HepG2 (cell line): ENCODE data around the gene SEC24D. TPM values are rescaled to one million over a fixed set of nuclear protein-coding genes. Genes with fewer than 3 reads are reported as not detected.

ENCODE experiments used
- ARNTL ChIP-seq: sonication (generic); formaldehyde crosslinking; IDR thresholded peaks from 2 replicates; pipeline ENCODE4 v1.4.0; 2020; ENCODE audit warnings: mild to moderate bottlenecking, missing genetic modification reagents
- ATF1 ChIP-seq: IDR thresholded peaks from 2 replicates; pipeline ENCODE4 v1.6.1; 2016; ENCODE audit warnings: mild to moderate bottlenecking, control low read depth
- ATF7-NPFF ChIP-seq: sonication (generic); formaldehyde crosslinking; IDR thresholded peaks from 2 replicates; pipeline ENCODE4 v1.8.1; 2023; ENCODE audit warnings: mild to moderate bottlenecking, low read depth, missing genetic modification reagents, moderate library complexity
- E2F1 ChIP-seq: sonication (generic); formaldehyde crosslinking; IDR thresholded peaks from 2 replicates; pipeline ENCODE4 v1.5.0; 2020; ENCODE audit warnings: missing genetic modification reagents
- GABPA ChIP-seq, 2 experiments: IDR thresholded peaks; 2 replicates each; pipeline ENCODE4 v1.6.1; 2011 to 2016; ENCODE audit warnings: low read depth in 2 of 2, low read length in 1 of 2, missing biosample characterization in 1 of 2, missing genetic modification characterization in 1 of 2
- GATAD1 ChIP-seq: IDR thresholded peaks from 2 replicates; pipeline ENCODE4 v1.6.1; 2016; ENCODE audit warnings: missing genetic modification reagents, missing compliant biosample characterization
- GTF3A ChIP-seq: sonication (generic); formaldehyde crosslinking; conservative IDR thresholded peaks from 2 replicates; pipeline ENCODE4 v1.4.0; 2020; ENCODE audit warnings: mild to moderate bottlenecking, missing genetic modification reagents
- KDM6A ChIP-seq: IDR thresholded peaks from 2 replicates; pipeline ENCODE4 v1.6.1; 2016; ENCODE audit warnings: low read depth
- MAZ ChIP-seq, 2 experiments: sonication (generic) in 1 of 2; formaldehyde crosslinking in 1 of 2; IDR thresholded peaks; 2 replicates each; pipeline versions ENCODE4 v1.5.0 to v1.6.1; 2012 to 2020; ENCODE audit warnings: low read depth in 2 of 2, mild to moderate bottlenecking in 2 of 2, borderline replicate concordance in 1 of 2, improper control_type of control experiment in 1 of 2, low read length in 1 of 2, missing genetic modification reagents in 1 of 2, moderate library complexity in 1 of 2
- PRDM4 ChIP-seq: sonication (generic); formaldehyde crosslinking; IDR thresholded peaks from 2 replicates; pipeline ENCODE4 v1.9.0; 2021; ENCODE audit warnings: missing genetic modification reagents, borderline replicate concordance
- RFXAP ChIP-seq: sonication (generic); formaldehyde crosslinking; IDR thresholded peaks from 2 replicates; pipeline ENCODE4 v1.4.0; 2020; ENCODE audit warnings: missing genetic modification reagents, borderline replicate concordance
- SP4 ChIP-seq: sonication (generic); formaldehyde crosslinking; IDR thresholded peaks from 2 replicates; pipeline ENCODE4 v1.8.1; 2023; ENCODE audit warnings: mild to moderate bottlenecking, missing genetic modification reagents
- ZNF124 ChIP-seq: sonication (generic); formaldehyde crosslinking; IDR thresholded peaks from 2 replicates; pipeline ENCODE4 v1.4.0; 2020; ENCODE audit warnings: missing genetic modification reagents
- ZNF317 ChIP-seq: sonication (generic); formaldehyde crosslinking; IDR thresholded peaks from 2 replicates; pipeline ENCODE4 v1.5.0; 2020; ENCODE audit warnings: mild to moderate bottlenecking, missing genetic modification reagents
- ZNF331 ChIP-seq: sonication (generic); formaldehyde crosslinking; IDR thresholded peaks from 2 replicates; pipeline ENCODE4 v1.4.0; 2020; ENCODE audit warnings: missing genetic modification reagents
- ZNF350 ChIP-seq: sonication (generic); formaldehyde crosslinking; IDR thresholded peaks from 2 replicates; pipeline ENCODE4 v1.4.0; 2020; ENCODE audit warnings: mild to moderate bottlenecking, low read depth, missing genetic modification reagents, borderline replicate concordance
- ZNF687 ChIP-seq: sonication (generic); formaldehyde crosslinking; IDR thresholded peaks from 2 replicates; pipeline ENCODE4 v1.5.1; 2020; ENCODE audit warnings: mild to moderate bottlenecking, missing genetic modification reagents, moderate library complexity
- ZNF747 ChIP-seq: sonication (generic); formaldehyde crosslinking; IDR thresholded peaks from 2 replicates; pipeline ENCODE4 v1.8.1; 2023; ENCODE audit warnings: missing genetic modification reagents, mild to moderate bottlenecking, borderline replicate concordance
- ZSCAN5A ChIP-seq: sonication (generic); formaldehyde crosslinking; IDR thresholded peaks from 2 replicates; pipeline ENCODE4 v1.8.0; 2022; ENCODE audit warnings: mild to moderate bottlenecking, missing genetic modification reagents, borderline replicate concordance
- polyA plus RNA-seq, 8 experiments: library from polyadenylated mRNA; depleted of rRNA in 3 of 8; stranded (reverse) in 7 of 8; unstranded in 1 of 8; fragments of >200 nt; fragmentation: Illumina TruSeq in 4 of 8; extraction: Trizol in 4 of 8; gene quantifications; 2 replicates each; pipeline versions ENCODE4 v1.2.1 to v1.2.3, GENCODE V29; 2011 to 2016; ENCODE audit warnings: low read depth in 4 of 8, missing spikeins in 1 of 8, mixed read lengths in 1 of 8; ENCODE audit not compliant: insufficient read depth in 1 of 8
- total RNA-seq, 5 experiments: library from RNA; depleted of rRNA; stranded (reverse); fragments of >200 nt; fragmentation: Illumina TruSeq; extraction: Trizol; gene quantifications; 2 replicates each; pipeline ENCODE4 v1.2.3, GENCODE V29; 2016; ENCODE audit warnings: low read depth in 1 of 5

Gene SEC24D
- total and polyA plus RNA-seq, 2 of the 13 experiments (the other 11 are each of a cell fraction or from before 2014, with no cell fraction given): 30.0 to 51.1 TPM

GRCh38 chr4:118836301-118837120 lies 585 bp upstream of the SEC24D start (continued):
- no peak for TF ChIP-seq GABPA (IDR thresholded peaks at IDR 0.05; ENCODE audit: low read depth, low read length)
- TF ChIP-seq GABPA (CRISPR knock-in tag; IDR thresholded peaks at IDR 0.05; ENCODE audit: low read depth): 0 out of 2 replicates have a peak, but pooled peaks have one; percentile 21
- TF ChIP-seq ARNTL (CRISPR knock-in tag): peak; percentile 77; the same call in 1 of the 2 replicates
- TF ChIP-seq ZNF317 (CRISPR knock-in tag): no peak
- TF ChIP-seq ATF1: peak; percentile 82; the same call in 1 of the 2 replicates
- TF ChIP-seq ZNF687: no peak
- 0 out of 2 replicates have a peak, but pooled peaks have one; percentile 37 for TF ChIP-seq SP4 (CRISPR knock-in tag)
- 0 out of 2 replicates have a peak, but pooled peaks have one; percentile 16 for TF ChIP-seq ATF7-NPFF (CRISPR knock-in tag)
- TF ChIP-seq E2F1: no peak
- no peak for TF ChIP-seq ZNF350 (CRISPR knock-in tag)
- TF ChIP-seq ZSCAN5A: no peak
- TF ChIP-seq ZNF331 (CRISPR knock-in tag): peak; percentile 53; the same call in 1 of the 2 replicates
- no peak for TF ChIP-seq ZNF747 (CRISPR knock-in tag)
- TF ChIP-seq KDM6A (CRISPR knock-in tag): no peak
- TF ChIP-seq GATAD1 (CRISPR knock-in tag): peak; percentile 39; the same call in 1 of the 2 replicates
- no peak for TF ChIP-seq RFXAP (CRISPR knock-in tag)
- TF ChIP-seq GTF3A: no peak
- TF ChIP-seq PRDM4 (CRISPR knock-in tag): no peak
- no peak; the same call in 1 of the 2 replicates for TF ChIP-seq ZNF124 (CRISPR knock-in tag)
- TF ChIP-seq MAZ (IDR thresholded peaks at IDR 0.05; ENCODE audit: borderline replicate concordance, low read depth, low read length): no peak
- TF ChIP-seq MAZ (CRISPR knock-in tag; IDR thresholded peaks at IDR 0.05; ENCODE audit: low read depth): peak; percentile 14; the same call in 1 of the 2 replicates
